Fibroblast of peridontal ligament (primary cell): Measurements from ENCODE around the gene ZNF516.

Experiments
- DNase-seq: peaks from one replicate; pipeline ENCODE4 v3.0.0-alpha.2; 2010; ENCODE audit errors: extremely low read depth

Gene ZNF516

DNA sequence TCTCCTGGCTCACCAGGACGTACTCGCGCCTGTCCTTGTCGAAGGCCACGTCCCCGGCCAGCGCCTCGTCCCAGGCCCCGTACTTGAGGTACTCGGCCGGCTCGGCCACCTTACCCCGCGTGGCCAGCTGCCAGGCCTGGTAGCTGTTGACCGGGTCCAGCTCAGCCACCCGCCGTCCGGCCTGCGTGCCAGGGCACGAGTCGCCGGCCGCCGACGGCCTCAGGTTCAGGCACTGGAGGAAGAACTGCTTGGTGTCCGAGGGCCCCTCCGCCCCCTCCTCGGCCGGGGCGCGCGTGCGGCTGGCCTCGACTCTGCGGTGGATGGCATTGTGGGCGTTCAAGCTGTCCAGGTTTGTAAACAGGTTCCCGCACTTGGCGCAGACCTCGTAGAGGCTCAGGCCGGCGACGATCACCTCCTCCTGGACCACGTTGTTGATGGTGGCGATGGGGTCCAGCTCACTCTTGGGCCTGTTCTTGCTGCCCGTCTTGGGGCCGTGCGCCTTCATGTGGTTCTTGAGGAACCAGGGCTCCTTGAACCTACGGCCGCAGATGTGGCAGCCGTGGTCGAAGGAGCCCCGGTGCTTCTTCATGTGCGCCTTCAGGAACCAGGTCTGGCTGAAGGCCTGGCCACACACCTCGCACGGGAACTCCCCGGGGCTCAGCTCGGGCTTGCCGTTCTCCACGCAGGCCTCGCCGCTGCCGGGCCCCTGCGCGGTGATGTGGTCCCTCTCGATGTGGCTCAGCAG, 53.2 kb downstream of the ZNF516 start:
- DNase-seq: no peak

DNA sequence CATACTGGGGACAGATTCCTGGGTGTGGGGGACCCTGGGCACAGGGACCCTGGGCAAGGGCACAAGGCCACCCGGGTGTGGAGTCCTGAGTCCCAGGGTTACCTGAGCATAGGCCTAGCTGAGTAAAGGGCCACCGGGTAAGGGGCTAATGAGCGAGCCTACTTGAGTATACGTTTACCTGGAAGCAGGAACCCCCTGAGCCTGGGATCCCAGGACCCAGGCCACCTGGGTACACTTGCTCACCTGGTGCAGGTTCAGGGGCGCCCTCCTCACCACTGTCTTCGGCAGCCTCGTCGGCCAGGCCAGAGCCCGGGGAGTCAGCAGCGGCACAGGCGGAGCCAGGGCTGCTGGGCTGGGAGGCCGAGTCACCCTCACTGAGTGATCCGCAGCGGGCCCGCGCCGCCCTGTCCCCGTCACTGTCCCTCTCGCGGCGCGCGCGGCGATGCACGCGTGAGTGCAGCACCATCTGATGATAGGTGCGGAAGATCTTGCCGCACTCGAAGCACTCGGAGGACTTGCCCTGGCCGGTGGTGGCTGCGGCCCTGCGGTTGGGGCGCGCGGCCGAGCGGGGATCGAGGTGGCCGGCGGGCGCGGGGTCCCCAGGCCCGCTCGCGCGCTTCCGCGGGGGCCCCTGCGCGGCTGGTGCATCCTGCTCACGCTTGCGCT, 53.9 kb downstream of the ZNF516 start:
- no peak for DNase-seq

DNA sequence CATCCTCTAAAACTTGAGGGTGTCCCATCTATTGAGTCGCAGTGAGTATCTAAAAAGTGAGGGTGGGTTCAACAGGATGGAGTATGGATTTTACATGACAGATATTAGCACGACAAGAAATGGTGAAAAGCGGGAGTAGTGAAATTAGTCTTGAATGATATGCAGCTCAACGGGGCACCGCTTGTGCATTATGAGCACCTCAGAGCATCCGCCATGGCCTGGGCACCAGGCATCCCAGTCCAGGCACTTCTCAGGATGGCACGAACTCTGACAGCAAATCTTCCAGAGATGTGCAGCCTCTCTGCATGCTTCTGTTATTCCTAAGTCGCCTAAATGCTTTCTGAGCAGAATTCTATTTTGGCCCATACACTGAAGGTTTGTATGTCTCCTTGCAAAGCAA, 57.1 kb downstream of the ZNF516 start:
- no peak for DNase-seq

DNA sequence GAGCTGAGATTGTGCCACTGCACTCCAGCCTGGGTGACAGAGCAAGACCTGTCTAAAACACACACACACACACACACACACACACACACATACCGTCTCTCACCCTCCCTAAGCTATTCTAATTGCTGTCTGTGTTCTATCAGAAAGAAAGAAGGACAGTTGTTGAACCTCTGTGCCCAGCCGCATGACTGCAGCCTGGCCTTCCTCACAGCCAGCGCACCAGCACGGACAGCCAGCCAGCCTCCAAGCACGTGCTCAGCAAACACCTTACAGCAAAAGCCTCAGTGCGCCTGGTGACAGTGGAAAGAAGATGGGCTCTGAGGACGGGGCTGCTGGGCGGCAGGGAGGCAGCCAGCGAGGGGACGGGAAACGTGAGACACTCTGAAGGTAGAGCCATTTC, 58.0 kb downstream of the ZNF516 start:
- no peak for DNase-seq

DNA sequence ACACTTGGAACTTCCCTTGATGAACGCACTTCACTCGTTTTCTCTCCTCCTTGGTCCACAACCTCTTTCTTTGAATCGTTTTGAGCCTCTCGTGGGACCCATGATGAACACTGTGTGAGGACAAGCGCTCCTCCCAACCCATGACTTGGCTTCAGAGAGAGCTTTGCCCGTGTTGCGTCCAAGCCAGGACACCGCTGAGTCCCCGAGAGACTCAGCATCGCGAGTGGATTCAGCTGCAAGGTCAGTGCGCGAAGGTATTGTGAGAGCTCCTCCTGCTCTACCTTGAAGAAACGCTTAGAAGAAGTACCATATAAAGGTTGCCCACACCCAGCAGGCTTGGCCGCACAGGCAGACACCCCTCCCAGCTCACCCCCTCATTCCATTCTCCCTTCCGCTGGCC, 58.7 kb downstream of the ZNF516 start:
- no peak for DNase-seq

DNA sequence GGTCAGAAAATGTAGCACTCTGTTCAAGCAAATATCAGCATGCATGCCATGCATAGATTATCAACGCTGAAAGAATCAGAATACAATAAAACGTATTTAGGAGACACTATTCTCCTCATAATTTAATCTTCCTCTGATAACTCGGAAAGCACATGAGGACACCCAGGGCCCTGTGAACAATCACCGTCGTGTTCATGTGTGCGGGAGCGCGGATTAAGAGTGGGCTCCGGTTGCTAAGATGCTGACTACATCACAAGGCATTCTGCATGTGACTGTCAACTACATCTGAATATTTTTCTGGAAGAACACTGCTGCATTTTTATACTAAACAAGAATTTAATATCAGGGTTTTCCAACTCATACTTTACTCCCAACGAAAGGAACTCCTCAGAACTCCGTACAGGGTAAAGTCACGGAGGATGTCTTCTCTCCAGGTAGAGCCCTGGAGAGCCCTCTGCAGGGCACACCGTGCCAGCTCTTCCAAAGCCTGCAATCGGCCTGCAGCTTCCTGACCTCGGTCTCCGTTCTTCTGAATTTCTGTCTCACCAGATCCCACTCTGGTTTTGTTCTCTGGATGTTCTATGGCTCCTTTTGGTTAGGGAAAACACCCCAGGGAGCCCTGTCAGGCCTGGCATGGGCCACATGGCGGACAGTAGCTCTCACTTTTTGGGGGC, 59.6 kb downstream of the ZNF516 start:
- no peak for DNase-seq

DNA sequence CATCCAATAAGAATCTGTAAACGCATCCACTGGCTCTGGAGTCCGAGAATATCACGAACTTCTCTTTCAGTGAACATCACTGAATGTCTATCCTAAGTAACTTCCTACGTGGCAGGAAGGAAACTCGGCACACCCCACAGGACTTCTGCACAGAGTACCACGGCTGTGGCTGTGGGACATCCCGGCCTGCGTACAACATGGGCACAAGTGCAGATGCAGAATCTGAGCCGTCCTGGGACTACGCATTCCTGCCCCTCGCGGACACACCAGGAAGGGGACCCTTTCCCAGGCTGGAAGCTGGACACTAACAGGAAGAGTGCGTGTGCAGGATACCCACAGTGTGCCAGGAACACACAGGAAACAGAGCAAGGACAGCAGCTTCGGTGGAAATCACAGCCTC, 60.6 kb downstream of the ZNF516 start:
- DNase-seq: no peak

DNA sequence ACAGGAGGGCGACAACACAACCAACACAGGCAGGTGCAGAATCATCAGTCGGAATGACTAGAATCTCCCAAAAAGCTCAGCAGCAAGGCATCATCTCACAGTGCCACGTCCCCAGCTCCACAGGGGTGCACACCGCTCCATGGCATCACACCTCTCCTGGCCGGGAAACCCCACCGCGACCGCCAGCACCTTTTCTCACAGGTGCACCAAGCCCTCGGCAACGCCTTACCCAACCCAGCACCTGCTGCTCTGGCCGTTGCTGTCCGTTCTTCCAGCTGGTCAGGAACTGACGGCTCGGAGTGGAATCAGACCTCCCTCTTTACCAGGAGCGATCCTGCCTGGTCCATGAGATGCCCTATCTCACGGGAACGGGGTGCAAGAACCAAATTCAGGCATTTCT, 61.3 kb downstream of the ZNF516 start:
- no peak for DNase-seq

DNA sequence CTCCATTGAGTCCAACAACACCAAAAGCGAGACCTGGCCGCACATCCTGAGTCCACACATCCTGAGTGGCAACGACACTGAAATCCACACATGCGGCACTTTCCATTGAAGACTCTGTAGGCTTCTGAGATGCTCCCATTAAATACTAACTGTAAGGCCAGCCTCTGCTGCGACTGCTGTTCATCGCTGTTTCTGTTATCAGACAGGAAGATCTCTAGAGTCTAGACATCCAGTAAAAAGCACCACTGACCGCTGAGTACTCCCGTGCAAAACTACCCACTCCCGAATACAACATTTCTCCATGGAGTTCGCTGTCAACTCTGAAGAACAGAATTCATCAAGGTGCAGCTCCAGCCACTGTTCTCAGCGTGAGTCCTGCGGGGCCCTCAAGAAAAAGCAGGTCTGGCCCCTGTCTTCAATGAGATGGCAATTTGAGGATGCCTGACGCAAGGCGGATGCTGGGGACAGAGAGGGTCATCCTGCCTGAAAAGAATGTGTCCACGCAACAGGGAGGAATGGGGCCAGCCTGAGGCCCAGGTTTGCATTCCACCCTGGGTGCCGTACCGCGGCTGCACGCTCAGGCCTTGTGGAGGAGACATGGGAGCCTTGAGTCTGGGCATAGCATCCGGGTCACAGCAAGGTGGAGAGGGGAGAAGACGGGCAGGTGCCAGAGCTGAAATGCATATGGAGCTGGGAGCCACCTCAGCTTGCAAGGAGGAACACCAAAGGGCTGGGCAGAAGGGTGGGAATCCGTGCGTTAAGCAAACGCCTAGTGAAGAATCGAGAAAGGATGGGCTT, 61.9 kb downstream of the ZNF516 start:
- no peak for DNase-seq

DNA sequence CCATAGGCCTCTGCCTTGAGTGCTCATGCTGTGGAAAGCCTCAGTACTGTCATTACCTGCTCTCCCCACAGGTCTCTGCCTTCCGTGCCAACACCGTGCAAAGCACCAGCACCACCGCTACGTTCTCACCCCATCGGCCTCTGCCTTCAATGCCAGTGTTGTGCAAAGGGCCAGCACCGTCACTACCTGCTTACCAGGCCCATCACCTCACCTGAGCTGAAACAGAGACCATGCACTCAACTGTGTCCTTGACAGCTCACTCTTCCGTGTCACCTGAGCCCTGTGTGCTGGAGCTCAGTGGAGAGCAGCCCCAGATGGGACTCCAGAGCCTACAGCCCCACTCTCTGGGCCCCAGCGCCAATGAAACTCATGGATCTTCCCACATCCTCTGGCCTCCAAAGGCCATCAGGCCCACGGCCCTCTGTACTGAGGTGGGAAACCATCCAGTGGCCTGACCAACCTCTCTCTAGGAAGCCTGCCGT, 62.7 kb downstream of the ZNF516 start:
- no peak for DNase-seq

DNA sequence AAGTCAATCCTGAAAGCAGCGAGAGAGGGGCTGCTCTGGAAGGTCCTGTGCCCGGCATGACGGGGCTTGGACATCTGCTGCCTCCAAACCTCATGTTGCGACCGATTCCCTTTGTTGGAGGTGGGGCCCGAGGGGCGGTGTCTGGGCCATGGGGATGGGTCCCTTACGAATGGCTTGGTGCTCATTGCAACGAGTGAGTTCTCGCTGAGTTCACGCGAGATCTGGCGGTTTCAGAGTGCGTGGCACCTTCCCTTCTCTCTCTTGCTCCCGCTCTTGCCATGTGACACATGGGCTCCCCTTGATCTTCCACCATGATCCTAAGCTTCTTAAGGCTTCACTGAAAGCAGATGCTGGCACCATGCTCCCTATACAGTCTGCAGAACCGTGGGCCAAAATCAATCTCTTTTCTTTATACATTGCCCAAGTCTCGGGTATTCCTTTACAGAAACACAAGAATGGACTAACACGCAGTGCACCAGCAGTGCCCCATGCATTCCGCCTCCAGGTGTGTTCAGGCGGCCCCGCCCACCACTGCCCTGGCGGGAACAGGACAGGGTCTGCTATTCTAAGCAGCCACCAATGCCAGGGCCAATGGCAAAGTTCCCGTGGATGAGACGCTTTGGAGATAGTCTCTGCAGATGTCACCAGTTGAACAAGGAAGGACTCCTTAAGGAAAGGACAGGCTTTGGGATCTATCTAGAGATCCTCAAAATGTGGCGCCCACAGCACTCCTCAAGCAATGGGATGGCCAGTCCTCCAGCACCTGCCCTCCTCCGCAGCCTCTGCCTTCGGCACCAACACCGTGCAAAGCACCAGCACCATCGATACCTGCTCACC, 63.4 kb downstream of the ZNF516 start:
- no peak for DNase-seq

DNA sequence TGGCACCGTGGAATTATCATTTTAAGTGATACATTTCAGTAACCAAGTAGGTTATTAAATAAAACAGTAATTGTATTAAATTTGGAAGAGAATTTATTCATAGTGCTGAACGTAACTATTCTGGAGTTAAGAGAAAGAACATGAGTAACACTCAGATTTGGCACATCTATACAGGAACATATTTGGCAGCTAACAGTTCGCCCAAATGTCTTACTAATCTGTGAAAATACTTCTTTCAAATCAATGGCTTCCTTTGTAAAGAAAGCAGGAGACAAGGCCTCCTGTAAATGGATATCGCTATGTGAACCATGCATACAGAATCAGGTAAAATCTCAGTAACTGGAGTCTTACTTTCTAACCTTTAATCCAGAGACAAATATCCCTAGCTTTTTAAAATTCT, 64.4 kb downstream of the ZNF516 start:
- no peak for DNase-seq

DNA sequence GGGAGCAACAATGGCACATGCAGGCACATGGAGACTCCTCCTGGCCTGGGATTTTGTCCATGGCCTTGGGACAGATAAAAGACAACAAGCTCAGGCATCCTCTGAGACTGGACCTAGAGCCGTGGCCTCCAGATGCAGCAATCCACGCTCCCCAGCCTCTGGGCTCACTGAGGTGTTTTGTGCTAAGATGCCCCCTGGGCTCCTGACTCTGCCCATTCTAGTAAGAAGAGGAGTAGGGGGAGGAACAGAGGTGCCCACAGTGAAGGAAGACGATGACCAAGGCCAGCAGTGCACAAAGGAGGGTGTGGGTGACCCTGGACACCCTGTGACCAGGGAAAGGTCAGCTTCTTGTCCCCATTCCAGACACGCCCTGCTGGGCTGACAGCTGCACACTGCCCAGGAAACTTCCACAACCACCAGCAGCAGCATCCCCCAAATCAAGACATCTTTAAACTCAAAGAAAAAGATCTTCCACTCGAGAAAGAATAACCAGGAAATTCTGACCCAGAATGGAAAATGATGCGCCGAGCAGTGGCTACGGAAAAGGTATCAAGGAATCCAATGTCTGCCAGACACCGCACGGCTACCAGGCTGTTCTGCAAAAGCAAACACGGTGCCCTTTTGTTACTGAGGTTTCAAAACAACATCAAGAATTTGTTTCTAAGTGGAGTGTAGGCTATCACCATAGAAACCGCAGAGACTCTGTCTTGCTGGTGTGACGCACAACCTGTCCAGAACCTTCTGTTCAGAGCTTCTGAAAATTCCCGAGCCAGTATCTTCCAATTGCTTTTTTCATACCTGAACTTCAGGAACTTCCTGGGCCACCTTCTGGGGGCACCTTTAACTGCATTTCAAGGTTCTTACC, 65.5 kb downstream of the ZNF516 start:
- no peak for DNase-seq

DNA sequence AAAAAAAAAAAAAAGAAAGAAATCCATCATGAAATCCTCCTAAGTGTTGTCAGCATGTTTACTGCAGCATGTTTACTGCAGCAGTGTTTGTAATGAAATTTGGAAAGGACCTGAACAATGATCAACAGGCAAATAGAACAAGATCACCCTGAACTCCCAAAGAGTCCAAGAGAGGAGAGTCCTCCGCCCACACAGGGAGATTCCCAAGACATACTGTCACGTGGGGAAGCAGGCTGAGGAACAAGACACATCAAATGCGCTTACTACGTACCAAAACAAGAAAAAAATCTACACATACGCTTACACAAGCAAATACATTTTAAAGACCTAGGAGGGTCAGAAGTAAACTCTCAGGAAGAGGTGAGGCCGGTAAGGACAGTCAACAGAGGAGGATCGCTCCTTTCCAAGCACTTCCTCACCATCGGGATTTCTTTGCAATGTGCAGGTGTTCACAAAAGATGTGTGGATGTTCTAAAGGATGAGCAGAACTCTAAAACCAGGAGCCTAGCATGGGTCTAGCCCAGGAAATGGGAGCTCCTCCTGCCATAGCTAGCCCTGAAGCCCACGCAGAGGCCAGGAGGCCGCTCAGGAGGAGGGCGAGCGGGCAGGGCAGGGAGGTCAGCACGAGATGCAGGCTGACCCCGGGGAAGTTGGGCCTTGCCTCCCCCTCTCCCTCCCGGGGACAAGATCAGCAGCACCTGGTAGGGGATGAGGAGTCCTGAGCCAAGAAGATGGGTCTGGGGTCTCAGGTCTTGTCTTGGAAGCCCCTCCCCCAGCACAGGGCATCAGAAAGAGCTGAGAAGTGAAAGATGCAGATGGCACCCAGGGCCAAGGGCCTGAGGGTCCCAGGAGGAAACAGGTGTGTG, 66.4 kb downstream of the ZNF516 start:
- no peak for DNase-seq

DNA sequence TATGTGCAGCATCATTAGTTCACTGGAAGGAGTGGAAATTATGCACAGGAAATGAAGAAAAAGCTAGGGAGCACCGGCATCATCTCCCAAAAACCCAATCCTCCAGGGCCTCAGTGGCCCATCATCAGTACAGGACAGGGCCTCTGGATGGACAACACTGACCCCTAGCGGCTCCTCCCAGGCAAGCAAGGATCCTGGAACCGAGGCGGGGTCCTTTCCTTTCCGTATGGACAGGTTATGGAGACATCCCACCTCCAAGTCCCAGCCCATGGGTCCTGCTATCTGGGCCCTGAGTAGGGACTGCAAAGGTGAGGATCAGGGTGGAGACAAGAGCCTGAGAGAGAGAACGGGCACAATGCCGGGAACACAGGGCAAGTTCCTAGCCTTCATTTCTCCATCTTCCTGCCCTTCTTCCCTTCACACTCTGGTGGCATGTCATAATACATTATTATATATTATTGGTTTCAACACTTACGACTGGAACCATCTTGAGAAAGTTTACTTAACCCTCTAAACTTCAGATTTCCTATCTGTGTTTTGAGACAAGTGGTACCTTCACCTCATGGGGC, 68.2 kb downstream of the ZNF516 start:
- DNase-seq: no peak

DNA sequence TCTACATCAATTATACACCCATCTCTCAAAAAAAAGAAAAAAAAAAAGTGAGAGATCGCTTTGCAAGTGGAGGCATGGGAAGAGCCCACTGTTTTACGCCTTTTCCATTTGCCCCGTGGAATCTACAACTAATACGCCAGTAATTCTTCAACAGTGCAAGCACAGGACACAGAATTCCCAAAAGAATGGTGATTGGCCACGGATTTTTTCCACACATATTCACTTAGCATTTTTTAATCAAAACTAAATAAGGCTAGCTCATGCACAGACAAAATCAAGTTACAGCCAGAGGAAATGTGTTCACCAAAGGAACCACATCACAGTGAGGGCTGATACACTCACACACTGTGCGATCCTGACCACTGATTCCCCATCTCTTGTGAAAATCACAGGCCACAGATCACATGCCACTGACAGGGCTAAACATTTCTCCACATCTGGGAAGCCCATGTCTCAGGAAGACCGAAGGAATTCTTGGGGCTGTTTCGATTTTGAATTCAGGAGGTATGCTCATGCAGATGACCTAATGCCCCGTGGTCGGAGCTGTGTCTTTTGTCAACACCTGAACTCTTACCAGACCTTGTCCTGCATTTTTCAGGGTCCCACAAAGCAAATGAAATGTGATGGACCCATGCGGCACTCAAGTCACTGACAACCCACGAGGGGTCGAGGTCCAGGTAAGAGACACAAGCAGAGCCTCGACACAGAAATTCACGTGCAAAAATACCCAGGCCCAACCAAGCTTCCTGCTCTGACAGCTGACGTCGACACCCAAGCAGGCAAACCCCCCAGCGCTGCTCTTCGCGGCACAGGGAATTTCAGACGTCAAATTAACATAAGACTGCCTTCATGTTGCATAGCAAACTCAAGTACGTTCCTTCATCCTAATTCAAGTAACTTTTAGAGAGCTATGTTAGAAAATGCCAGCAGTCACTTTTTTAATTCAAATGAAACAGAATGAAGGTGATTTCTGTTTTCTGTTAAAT, 69.6 kb downstream of the ZNF516 start:
- peak; percentile 50 for DNase-seq

DNA sequence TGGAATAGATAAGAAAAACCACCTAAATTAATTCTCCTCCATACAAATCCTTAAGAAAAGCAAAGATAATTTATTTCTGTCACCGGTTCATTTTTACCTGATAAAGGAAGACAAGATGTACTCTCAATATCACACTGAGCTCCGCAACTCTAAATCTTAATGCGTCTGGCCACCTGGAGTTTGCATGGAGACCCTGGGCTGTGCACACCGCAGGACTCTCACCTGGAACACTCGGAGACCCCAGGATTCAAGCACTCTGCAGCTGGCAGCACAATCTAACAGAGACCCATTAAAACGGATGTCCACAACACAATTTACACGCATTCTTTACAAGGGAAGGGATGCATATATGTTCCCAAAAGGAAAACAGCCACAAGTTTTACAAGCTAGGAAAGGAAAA, 72.2 kb downstream of the ZNF516 start:
- DNase-seq: no peak

DNA sequence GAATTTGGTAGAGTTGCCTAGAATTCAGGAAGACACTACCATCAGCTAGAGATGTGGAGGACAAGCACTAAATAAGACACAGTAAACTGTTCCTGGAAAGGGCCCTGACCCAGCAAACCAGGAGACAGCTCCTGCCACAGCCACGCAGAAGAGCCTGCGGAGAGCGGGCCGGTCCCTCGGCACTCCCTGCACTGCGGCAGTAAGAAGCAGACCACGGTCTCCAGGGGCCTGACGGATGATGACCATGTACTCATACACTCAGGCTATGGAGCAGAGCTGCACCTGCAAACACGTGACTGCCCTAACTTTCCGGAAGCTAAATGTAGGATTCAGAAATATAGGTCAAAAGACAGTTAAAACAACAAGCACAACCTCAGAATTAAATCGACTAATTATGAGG, 72.9 kb downstream of the ZNF516 start:
- DNase-seq: no peak
